Neuron (in vitro differentiated cells): Measurements from ENCODE around the gene HOXC4.
"Not testable (repeated sequence)": the region's sequence is repeated elsewhere in the genome, so short reads cannot be mapped to it uniquely, and the experiment has no call there.

Source experiments
- H2AFZ ChIP-seq: one replicate; pipeline ENCODE4 v1.6.1; 2013; ENCODE audit warnings: low read depth, mild to moderate bottlenecking, inconsistent platforms, low read length, moderate library complexity
- H3K27me3 ChIP-seq: one replicate; pipeline ENCODE4 v1.6.1; 2013; ENCODE audit warnings: low read length; ENCODE audit not compliant: insufficient read depth
- H3K36me3 ChIP-seq: one replicate; pipeline ENCODE4 v1.6.1; 2013; ENCODE audit warnings: low read length; ENCODE audit not compliant: insufficient read depth
- H3K4me1 ChIP-seq: one replicate; pipeline ENCODE4 v1.6.1; 2013; ENCODE audit warnings: low read length; ENCODE audit not compliant: insufficient read depth
- H3K4me3 ChIP-seq: 2 replicates; pipeline ENCODE4 v1.5.1; 2013; ENCODE audit warnings: mild to moderate bottlenecking, low read length, moderate library complexity
- H3K9me3 ChIP-seq: one replicate; pipeline ENCODE4 v1.6.1; 2013; ENCODE audit warnings: low read length

HOXC4 gene

GRCh38 chr12:54100588-54100987 lies 47.0 kb downstream of the HOXC4 start:
- not testable (repeated sequence) for H2AFZ ChIP-seq, H3K36me3 ChIP-seq, H3K4me3 ChIP-seq, H3K4me1 ChIP-seq, H3K9me3 ChIP-seq
- H3K27me3 ChIP-seq, result peaks cover 25% of the 10 kb centered on the region

GRCh38 chr12:54102223-54102622 lies 48.6 kb downstream of the HOXC4 start:
- H2AFZ ChIP-seq, H3K4me3 ChIP-seq, H3K4me1 ChIP-seq, H3K36me3 ChIP-seq, H3K9me3 ChIP-seq: not testable (repeated sequence)
- H3K27me3 ChIP-seq, result peaks cover 33% of the 10 kb centered on the region

GRCh38 chr12:54103827-54104226 lies 50.2 kb downstream of the HOXC4 start:
- not testable (repeated sequence) for H2AFZ ChIP-seq, H3K9me3 ChIP-seq, H3K4me3 ChIP-seq, H3K4me1 ChIP-seq, H3K36me3 ChIP-seq
- H3K27me3 ChIP-seq, result peaks cover 41% of the 10 kb centered on the region
